Testis (tissue), 3 donors: ENCODE measurements around the gene SPINDOC. TPM values are rescaled to one million over a fixed set of nuclear protein-coding genes. Genes with fewer than 3 reads are reported as not detected.

Source experiments
- DNase-seq: peaks from one replicate; pipeline ENCODE4 v3.0.0-alpha.2; 2019
- H3K27ac ChIP-seq, 2 donors: fragments of 200-600 bp; sonication (generic); one replicate each; pipeline ENCODE4 v1.5.1; 2019
- H3K27me3 ChIP-seq: fragments of 200-600 bp; sonication (generic); one replicate; pipeline ENCODE4 v1.5.1; 2019
- H3K36me3 ChIP-seq: fragments of 200-600 bp; sonication (generic); one replicate; pipeline ENCODE4 v1.5.1; 2017; ENCODE audit warnings: low read depth; ENCODE audit errors: missing control alignments
- H3K4me1 ChIP-seq: fragments of 200-600 bp; sonication (generic); one replicate; pipeline ENCODE4 v1.5.1; 2019
- H3K4me3 ChIP-seq, 2 donors: fragments of 200-600 bp; sonication (generic); one replicate each; pipeline ENCODE4 v1.5.1; 2017 to 2019
- H3K9me3 ChIP-seq: fragments of 200-600 bp; sonication (generic); one replicate; pipeline ENCODE4 v1.5.1; 2017
- CTCF ChIP-seq, 3 experiments: fragments of 450-650 bp in 2 of 3; fragments of 200-600 bp in 1 of 3; sonication (generic) in 1 of 3; IDR thresholded peaks; one replicate each; pipeline ENCODE4 v1.5.1; 2016 to 2019; ENCODE audit warnings: antibody characterized with exemption in 3 of 3, mild to moderate bottlenecking in 2 of 3, moderate library complexity in 1 of 3
- POLR2A ChIP-seq: fragments of 450-650 bp; IDR thresholded peaks from one replicate; pipeline ENCODE4 v1.6.1; 2017; ENCODE audit warnings: antibody characterized with exemption, mild to moderate bottlenecking, moderate library complexity
- WGBS, 2 donors: methylation state at CpG; one replicate each; pipeline ENCODE4 v1.1.5; 2018; 5-methylcytosine and 5-hydroxymethylcytosine counted together
- intact Hi-C: fragments of 100-400 bp; cut with DNase I; formaldehyde crosslinking; loops from one replicate; pipeline ENCODE4 v1.15.1; 2023; ENCODE audit warnings: low total_unique reads
- polyA plus RNA-seq: library from polyadenylated mRNA; stranded (reverse); fragments of 350-450 nt; fragmentation: Illumina TruSeq; extraction: RNeasy Lipid Tissue Mini Kit (QIAGEN cat#74804); gene quantifications from one replicate; pipeline ENCODE4 v1.2.3, GENCODE V29; 2014; ENCODE audit warnings: low read depth, low replicate concordance; ENCODE audit not compliant: insufficient read depth
- total RNA-seq, 2 donors: library from RNA; depleted of rRNA; stranded (reverse); fragments of >200 nt; gene quantifications; one replicate each; pipeline ENCODE4 v1.2.3, GENCODE V29; 2016

SPINDOC gene
- total and polyA plus RNA-seq, 3 donors from 2014 or later: 38.6 to 71.6 (median 45.1) TPM

GRCh38 chr11:63829823-63830489 is 16.7 kb downstream of the SPINDOC start:
- H3K27ac ChIP-seq: no peak overlapping the region
- H3K4me3 ChIP-seq: no peak overlapping the region
- H3K36me3 ChIP-seq: no peaks in the 10 kb centered on the region
- 71 to 90% methylated on average over 6 to 8 of the region's 8 CpGs for WGBS, 2 donors
- TF ChIP-seq CTCF (IDR thresholded peaks at IDR 0.05): no peak
- no peak for TF ChIP-seq POLR2A
- no peaks in the 10 kb centered on the region for H3K9me3 ChIP-seq
- H3K4me1 ChIP-seq: no peaks in the 10 kb centered on the region
- intact Hi-C loops: loop anchor here (10.0 kb wide), 1 partner anchor 325 kb away; no protein-coding TSS in a partner anchor
- DNase-seq: no peak
- no peaks in the 10 kb centered on the region for H3K27me3 ChIP-seq

- Histone ChIP-seq H3K9me3 (no peaks in the 10 kb centered on the region), H3K27me3 (no peaks in the 10 kb centered on the region), H3K36me3 (no peaks in the 10 kb centered on the region), H3K4me3 (no peak overlapping the region), H3K4me1 (no peaks in the 10 kb centered on the region), H3K27ac (no peak overlapping the region)
- intact Hi-C loops: loop anchor here (10.0 kb wide), 1 partner anchor 323 kb away; no protein-coding TSS in a partner anchor
- WGBS, 2 donors: 73 to 80% methylated on average over 7 of the region's 7 CpGs
- no peak for TF ChIP-seq CTCF (IDR thresholded peaks at IDR 0.05)
- no peak for TF ChIP-seq POLR2A
- DNase-seq: no peak
Observed at GRCh38 chr11:63831326-63831725, 18.1 kb downstream of the SPINDOC start.

- H3K4me3 ChIP-seq: no peak overlapping the region
- H3K9me3 ChIP-seq: no peaks in the 10 kb centered on the region
- no peaks in the 10 kb centered on the region for H3K36me3 ChIP-seq
- intact Hi-C loops: loop anchor here (10.0 kb wide), 1 partner anchor 322 kb away; no protein-coding TSS in a partner anchor
- WGBS, 2 donors: 67 to 72% methylated on average over 1 to 2 of the region's 2 CpGs
- no peak overlapping the region for H3K27ac ChIP-seq
- peaks cover under 1% of the 10 kb centered on the region for H3K4me1 ChIP-seq
- no peak for DNase-seq
- TF ChIP-seq CTCF (IDR thresholded peaks at IDR 0.05) (no peak), POLR2A (no peak)
- H3K27me3 ChIP-seq: no peaks in the 10 kb centered on the region
Observed at GRCh38 chr11:63832336-63832735, 19.1 kb downstream of the SPINDOC start.

- Histone ChIP-seq H3K36me3 (no peaks in the 10 kb centered on the region), H3K27ac (no peak overlapping the region), H3K27me3 (no peaks in the 10 kb centered on the region), H3K4me1 (peaks cover 8% of the 10 kb centered on the region), H3K4me3 (no peak overlapping the region), H3K9me3 (no peaks in the 10 kb centered on the region)
- TF ChIP-seq POLR2A: no peak
- no peak for TF ChIP-seq CTCF (IDR thresholded peaks at IDR 0.05)
- no peak for DNase-seq
- intact Hi-C loops: loop anchor here (10.0 kb wide), 1 partner anchor 322 kb away; no protein-coding TSS in a partner anchor
- 97 to 100% methylated on average over 2 of the region's 2 CpGs for WGBS, 2 donors
Observed at GRCh38 chr11:63833048-63833447, 19.8 kb downstream of the SPINDOC start.
